Suppressor macrophage treated with lipopolysaccharide for 4 hours (primary cell): Measurements from ENCODE around the gene KHDC3L.
A peak's percentile ranks its signal among the peaks of the same experiment; 100 is the strongest.
"Not testable (repeated sequence)": the region's sequence is repeated elsewhere in the genome, so short reads cannot be mapped to it uniquely, and the experiment has no call there.

Experiments
- DNase-seq: peaks from one replicate; pipeline ENCODE4 v3.0.0-alpha.2; 2020

The KHDC3L gene

GRCh38 chr6:73371984-73372383 lies 9.5 kb downstream of the KHDC3L start:
- DNase-seq, result no peak

- no peak for DNase-seq
Observed at GRCh38 chr6:73372516-73372915, 10.1 kb downstream of the KHDC3L start.

GRCh38 chr6:73375216-73375615 lies 12.8 kb downstream of the KHDC3L start:
- DNase-seq, result no peak

DNA sequence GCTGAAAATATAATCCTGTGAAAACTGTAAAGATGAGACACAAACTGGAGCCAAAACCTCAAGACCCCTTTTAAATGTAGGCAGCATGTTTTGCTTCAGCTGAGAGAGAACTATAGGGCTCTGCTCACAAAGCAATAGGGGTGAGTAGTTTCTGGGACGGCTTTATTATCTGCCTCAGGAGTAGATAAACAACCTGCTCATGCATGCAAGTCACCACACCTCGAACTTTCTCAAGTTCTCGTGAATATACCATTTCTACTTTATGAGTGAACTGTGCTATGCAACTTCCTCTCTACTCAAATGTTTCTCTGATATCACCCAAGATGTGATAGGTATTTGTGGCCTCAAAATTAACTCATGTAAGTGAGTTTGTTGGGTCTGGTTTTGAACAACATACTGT lies 14.8 kb downstream of the KHDC3L start:
- DNase-seq, result no peak

GRCh38 chr6:73381531-73381930 lies 19.1 kb downstream of the KHDC3L start:
- not testable (repeated sequence) for DNase-seq

GRCh38 chr6:73382462-73383113 lies 20.1 kb downstream of the KHDC3L start:
- no peak for DNase-seq

GRCh38 chr6:73388433-73388799 lies 26.0 kb downstream of the KHDC3L start:
- no peak for DNase-seq

- peak; percentile 48 for DNase-seq
Observed at GRCh38 chr6:73388800-73389512, 26.5 kb downstream of the KHDC3L start.

DNA sequence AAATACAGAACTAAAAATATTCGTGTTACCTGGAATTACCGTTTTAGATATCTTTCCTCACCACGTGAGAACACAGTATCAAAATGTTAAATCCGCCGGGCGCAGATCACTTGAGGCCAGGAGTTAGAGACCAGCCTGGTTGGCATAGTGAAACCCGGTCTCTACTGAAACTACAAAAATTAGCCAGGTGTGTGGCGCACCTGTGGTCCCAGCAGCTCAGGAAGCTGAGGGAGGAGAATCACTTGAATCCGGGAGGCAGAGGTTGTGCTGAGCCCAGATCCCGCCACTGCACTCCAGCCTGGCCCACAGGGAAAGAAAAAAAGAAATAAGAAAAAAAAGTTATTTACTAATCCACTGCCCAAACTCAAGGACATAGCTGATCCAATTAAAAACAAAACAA lies 27.4 kb downstream of the KHDC3L start:
- no peak for DNase-seq

DNA sequence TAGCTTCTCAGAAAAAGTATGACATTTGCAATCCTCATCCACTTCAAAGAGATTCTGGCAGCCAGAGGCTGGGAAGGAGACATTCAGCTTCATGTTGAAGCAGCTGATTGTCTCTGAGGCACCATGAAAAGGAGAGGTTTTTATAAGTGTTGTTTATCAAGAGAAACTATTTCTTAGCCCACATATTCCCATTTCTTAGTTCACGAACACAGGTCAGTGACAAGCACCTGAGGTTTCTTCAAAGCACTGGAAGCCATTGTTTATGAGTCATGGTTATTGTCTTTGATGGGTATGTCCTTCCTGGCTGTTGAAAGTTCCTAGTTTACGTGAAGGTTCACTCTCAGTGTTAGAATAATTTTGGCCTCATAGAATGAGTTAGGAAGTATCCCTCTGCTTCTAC lies 29.2 kb downstream of the KHDC3L start:
- no peak for DNase-seq

GRCh38 chr6:73392188-73392587 lies 29.7 kb downstream of the KHDC3L start:
- not testable (repeated sequence) for DNase-seq

DNA sequence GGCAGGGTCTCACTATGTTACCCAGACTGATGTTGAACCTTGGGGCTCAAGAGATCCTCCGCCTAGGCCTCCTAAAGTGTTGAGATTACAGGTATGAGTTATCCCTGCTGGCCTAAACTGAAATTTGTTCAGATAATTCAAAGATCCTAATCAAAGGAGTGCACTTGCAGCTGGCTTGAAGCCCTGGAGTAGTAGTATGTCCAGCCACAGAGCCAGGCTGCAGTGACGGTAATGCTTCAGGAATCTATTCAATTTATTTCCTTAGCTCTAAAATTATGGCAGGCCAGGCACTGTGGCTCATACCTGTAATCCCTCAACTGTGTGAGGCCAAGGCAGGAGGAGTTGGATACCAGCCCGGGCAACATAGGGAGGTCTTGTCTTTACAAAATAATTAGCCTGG lies 30.8 kb downstream of the KHDC3L start:
- DNase-seq, result no peak

- peak; percentile 36 for DNase-seq
Observed at GRCh38 chr6:73394577-73395354, 32.3 kb downstream of the KHDC3L start, which contains the start of gene DDX43. TSS of gene DDX43 (plus strand) at chr6:73394828. CDS start at chr6:73394906, 78 bp downstream.

DNA sequence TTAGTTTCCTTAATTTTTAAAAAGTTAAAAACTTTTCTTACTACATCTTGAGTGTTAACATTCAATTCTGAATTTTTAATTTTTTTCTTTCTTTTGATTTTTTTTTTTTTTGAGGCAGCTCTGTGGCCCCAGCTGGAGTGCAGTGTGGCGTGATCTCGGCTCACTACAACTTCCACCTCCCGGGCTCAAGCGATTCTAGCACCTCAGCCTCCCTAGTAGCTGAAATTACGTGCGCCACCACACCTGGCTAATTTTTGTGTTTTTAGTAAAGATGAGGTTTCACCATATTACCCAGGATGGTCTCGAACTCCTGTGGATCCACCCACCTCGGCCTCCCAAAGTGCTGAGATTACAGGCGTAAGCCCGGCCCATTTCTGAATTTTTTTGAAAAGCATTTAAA lies 33.4 kb downstream of the KHDC3L start:
- DNase-seq, result no peak

DNA sequence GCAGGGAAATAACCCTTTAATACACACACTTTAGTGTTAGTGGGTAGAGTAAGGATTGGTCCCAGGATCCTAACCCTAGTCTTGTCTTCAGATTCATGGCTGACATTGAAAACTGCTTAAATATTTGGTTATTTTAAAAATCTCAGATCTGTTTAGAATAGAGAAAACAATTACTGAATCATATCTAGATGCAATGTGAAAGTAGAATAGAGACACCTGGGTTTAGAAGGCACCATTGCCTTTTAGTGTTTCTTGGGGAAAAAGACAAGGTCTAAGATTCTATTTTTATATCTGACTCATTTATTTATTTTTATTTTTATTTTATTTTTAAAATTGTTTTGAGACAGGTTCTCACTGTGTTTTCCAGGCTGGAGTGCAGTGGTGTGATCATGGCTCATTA lies 38.2 kb downstream of the KHDC3L start:
- no peak for DNase-seq

- DNase-seq, result no peak
Observed at GRCh38 chr6:73409395-73409794, 46.9 kb downstream of the KHDC3L start.

DNA sequence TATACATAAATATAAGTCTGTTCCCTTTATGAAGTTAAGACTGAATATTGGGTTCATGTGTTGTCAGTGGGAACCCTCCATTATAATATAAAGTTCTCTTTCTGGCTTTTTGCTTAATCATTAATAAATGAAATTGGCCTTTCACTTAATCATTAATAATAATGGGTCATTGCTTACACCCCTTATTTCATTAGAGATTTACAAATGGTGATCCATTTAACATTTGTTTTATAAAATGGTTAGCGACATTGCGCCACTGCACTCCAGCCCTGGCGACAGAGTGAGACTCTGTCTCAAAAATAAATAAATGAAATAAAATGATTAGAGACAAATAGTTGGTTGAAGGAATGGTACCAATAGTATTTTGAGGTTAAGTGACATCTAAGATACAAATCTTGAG lies 50.6 kb downstream of the KHDC3L start:
- DNase-seq, result no peak
